Transverse colon (tissue), 4 donors: ENCODE data around the gene DENND1A. TPM values are rescaled to one million over a fixed set of nuclear protein-coding genes. Genes with fewer than 3 reads are reported as not detected.

Experiments used
- DNase-seq: peaks from one replicate; pipeline ENCODE4 v3.0.0-alpha.2; 2019
- H3K27ac ChIP-seq, 4 donors: fragments of 200-600 bp; sonication (generic); 2 replicates each; pipeline ENCODE4 v1.5.1; 2016 to 2018; ENCODE audit warnings: inconsistent platforms in 4 of 4
- H3K27me3 ChIP-seq: fragments of 200-600 bp; sonication (generic); 2 replicates; pipeline ENCODE4 v1.5.1; 2017; ENCODE audit warnings: inconsistent platforms
- H3K36me3 ChIP-seq, 4 donors: fragments of 200-600 bp; sonication (generic); 2 replicates each; pipeline ENCODE4 v1.5.1; 2017 to 2019; ENCODE audit warnings: inconsistent platforms in 4 of 4
- H3K4me1 ChIP-seq, 4 donors: fragments of 200-600 bp; sonication (generic); 2 replicates each; pipeline ENCODE4 v1.5.1; 2017 to 2020; ENCODE audit warnings: inconsistent platforms in 4 of 4
- H3K4me3 ChIP-seq, 4 donors: fragments of 200-600 bp; sonication (generic); 1 replicate in 1 of 4; 2 replicates in 3 of 4; pipeline versions ENCODE4 v1.5.1 to v1.6.1; 2017 to 2019; ENCODE audit warnings: inconsistent platforms in 4 of 4
- H3K9me3 ChIP-seq, 2 donors: fragments of 200-600 bp; sonication (generic); 2 replicates each; pipeline ENCODE4 v1.5.1; 2017 to 2019; ENCODE audit warnings: inconsistent platforms in 2 of 2
- EP300 ChIP-seq: sonication (generic); formaldehyde crosslinking; IDR thresholded peaks from one replicate; pipeline ENCODE4 v1.6.1; 2017; ENCODE audit warnings: antibody characterized with exemption, low read depth
- POLR2A ChIP-seq: fragments of 450-650 bp; IDR thresholded peaks from one replicate; pipeline ENCODE4 v1.6.1; 2016; ENCODE audit warnings: antibody characterized with exemption, mild to moderate bottlenecking, moderate library complexity
- POLR2AphosphoS5 ChIP-seq, 3 donors: sonication (generic); formaldehyde crosslinking; IDR thresholded peaks; one replicate each; pipeline ENCODE4 v1.6.1; 2016; ENCODE audit warnings: antibody characterized with exemption in 3 of 3
- WGBS, 2 donors: methylation state at CpG; one replicate each; pipeline ENCODE4 v1.1.5; 2018; ENCODE audit warnings: low coverage in 1 of 2; 5-methylcytosine and 5-hydroxymethylcytosine counted together
- in situ Hi-C, 4 donors: fragments of 200-750 bp; cut with MboI; loops; one replicate each; pipeline versions ENCODE4 v1.15.0 to v1.15.1; 2017; ENCODE audit warnings: low sequenced_read_pairs in 3 of 4, low pct_ligation_motif_present in 1 of 4, low pct_unique_long_range_greater_than_20kb in 1 of 4
- intact Hi-C: fragments of 100-400 bp; cut with DNase I; formaldehyde crosslinking; loops from one replicate; pipeline ENCODE4 v1.15.1; 2023; ENCODE audit warnings: low total_unique reads
- total RNA-seq, 4 donors: library from RNA; depleted of rRNA; stranded (reverse); fragments of >200 nt; gene quantifications; one replicate each; pipeline ENCODE4 v1.1.0, GENCODE V29; 2016
- TF ChIP-seq, protein P1 (sequence below), 5 experiments: fragments of 200-600 bp in 3 of 5; fragments of 450-650 bp in 2 of 5; sonication (generic) in 3 of 5; IDR thresholded peaks; 1 replicate in 2 of 5; 2 replicates in 3 of 5; pipeline ENCODE4 v1.5.1; 2016 to 2017; ENCODE audit warnings: antibody characterized with exemption in 5 of 5, inconsistent platforms in 3 of 5, mild to moderate bottlenecking in 2 of 5, moderate library complexity in 1 of 5

DENND1A gene
- total RNA-seq, 4 donors from 2014 or later = 12.5 to 78.6 (median 40.0) TPM

- in situ Hi-C loops (no loop called here), intact Hi-C loops (no loop called here)
- WGBS, 2 donors = 91 to 100% methylated on average over 1 of the region's 1 CpG
- no peak for DNase-seq
- TF ChIP-seq EP300 (no peak), POLR2A (no peak), POLR2AphosphoS5 (IDR thresholded peaks at IDR 0.05) (no peak)
- TF ChIP-seq, protein P1, sequence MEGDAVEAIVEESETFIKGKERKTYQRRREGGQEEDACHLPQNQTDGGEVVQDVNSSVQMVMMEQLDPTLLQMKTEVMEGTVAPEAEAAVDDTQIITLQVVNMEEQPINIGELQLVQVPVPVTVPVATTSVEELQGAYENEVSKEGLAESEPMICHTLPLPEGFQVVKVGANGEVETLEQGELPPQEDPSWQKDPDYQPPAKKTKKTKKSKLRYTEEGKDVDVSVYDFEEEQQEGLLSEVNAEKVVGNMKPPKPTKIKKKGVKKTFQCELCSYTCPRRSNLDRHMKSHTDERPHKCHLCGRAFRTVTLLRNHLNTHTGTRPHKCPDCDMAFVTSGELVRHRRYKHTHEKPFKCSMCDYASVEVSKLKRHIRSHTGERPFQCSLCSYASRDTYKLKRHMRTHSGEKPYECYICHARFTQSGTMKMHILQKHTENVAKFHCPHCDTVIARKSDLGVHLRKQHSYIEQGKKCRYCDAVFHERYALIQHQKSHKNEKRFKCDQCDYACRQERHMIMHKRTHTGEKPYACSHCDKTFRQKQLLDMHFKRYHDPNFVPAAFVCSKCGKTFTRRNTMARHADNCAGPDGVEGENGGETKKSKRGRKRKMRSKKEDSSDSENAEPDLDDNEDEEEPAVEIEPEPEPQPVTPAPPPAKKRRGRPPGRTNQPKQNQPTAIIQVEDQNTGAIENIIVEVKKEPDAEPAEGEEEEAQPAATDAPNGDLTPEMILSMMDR (IDR thresholded peaks at IDR 0.05) = no peak
- Histone ChIP-seq H3K4me1 (peaks cover 0 to 16% (median 3%) of the 10 kb centered on the region in 4 donors), H3K4me3 (no peak overlapping the region), H3K27ac (no peak overlapping the region), H3K36me3 (no peaks in the 10 kb centered on the region), H3K9me3 (no peaks in the 10 kb centered on the region), H3K27me3 (no peaks in the 10 kb centered on the region)
Observed at GRCh38 chr9:123656565-123656964, 273.4 kb downstream of the DENND1A start.

- in situ Hi-C loops = no loop called here
- WGBS, 2 donors = 94 to 97% methylated on average over 6 to 9 of the region's 9 CpGs
Observed at GRCh38 chr9:123655681-123656423, 274.1 kb downstream of the DENND1A start.

GRCh38 chr9:123654994-123655637, 274.8 kb downstream of the DENND1A start:
- Histone ChIP-seq H3K4me1 (peaks cover 0 to 17% (median 3%) of the 10 kb centered on the region in 4 donors), H3K27ac (no peak overlapping the region), H3K27me3 (no peaks in the 10 kb centered on the region), H3K36me3 (no peaks in the 10 kb centered on the region), H3K4me3 (no peak overlapping the region), H3K9me3 (no peaks in the 10 kb centered on the region)
- no peak for DNase-seq
- no peak for TF ChIP-seq EP300
- no peak for TF ChIP-seq POLR2AphosphoS5 (IDR thresholded peaks at IDR 0.05)
- TF ChIP-seq POLR2A = no peak
- TF ChIP-seq, protein P1 (IDR thresholded peaks at IDR 0.05) = no peak
- 91 to 98% methylated on average over 5 to 12 of the region's 12 CpGs for WGBS, 2 donors
- intact Hi-C loops = no loop called here
- in situ Hi-C loops = no loop called here

More at GRCh38 chr9:123655681-123656423, 274.1 kb downstream of the DENND1A start:
- peaks cover 0 to 17% (median 3%) of the 10 kb centered on the region in 4 donors for H3K4me1 ChIP-seq
- intact Hi-C loops = no loop called here
- no peak for TF ChIP-seq POLR2AphosphoS5 (IDR thresholded peaks at IDR 0.05)
- TF ChIP-seq EP300 = no peak
- no peak for TF ChIP-seq POLR2A
- TF ChIP-seq, protein P1 (IDR thresholded peaks at IDR 0.05) = no peak
- no peaks in the 10 kb centered on the region for H3K36me3 ChIP-seq
- H3K4me3 ChIP-seq = no peak overlapping the region
- H3K27me3 ChIP-seq = no peaks in the 10 kb centered on the region
- H3K27ac ChIP-seq = no peak overlapping the region
- no peak for DNase-seq
- no peaks in the 10 kb centered on the region for H3K9me3 ChIP-seq

DNA sequence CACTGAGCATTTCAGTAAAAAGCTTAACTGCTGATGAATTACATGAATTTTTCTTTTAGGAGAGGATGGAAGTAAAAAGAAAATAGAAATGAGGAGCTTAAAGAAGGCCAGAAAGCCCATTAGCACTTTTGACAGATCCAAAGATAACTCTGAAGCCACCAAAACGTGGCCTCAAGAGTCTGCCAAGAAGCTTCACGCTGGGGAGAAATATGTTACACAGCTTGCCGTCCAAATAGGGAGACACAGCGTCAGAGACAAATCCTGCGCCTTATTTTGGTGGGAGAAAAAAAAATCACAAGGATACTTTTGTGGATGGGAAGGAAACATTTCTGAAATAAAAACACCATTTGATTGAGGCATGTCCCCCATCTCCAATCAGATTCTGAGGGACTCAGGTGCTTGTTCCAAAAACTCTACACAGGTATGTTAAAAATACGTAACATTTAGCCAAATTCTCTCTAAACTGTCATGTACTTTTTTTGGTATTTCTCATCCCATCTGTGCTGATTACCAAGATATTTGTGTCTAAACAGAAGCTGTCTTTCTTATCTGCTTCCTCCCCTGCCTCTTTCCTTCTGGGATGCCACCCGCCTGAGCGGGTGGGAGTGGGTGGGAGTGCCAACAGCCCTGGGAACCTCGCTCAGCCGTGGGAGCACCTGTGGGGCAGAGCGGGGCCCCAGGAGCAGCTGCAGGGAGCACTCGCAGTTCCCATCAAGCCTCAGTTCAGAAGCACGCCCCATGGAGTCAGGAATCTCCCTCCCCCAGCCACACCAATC, 275.5 kb downstream of the DENND1A start:
- no peak for TF ChIP-seq EP300
- TF ChIP-seq POLR2A = no peak
- no peak for TF ChIP-seq POLR2AphosphoS5 (IDR thresholded peaks at IDR 0.05)
- TF ChIP-seq, protein P1 (IDR thresholded peaks at IDR 0.05) = no peak
- Histone ChIP-seq H3K36me3 (no peaks in the 10 kb centered on the region), H3K4me1 (peaks cover 0 to 17% (median 3%) of the 10 kb centered on the region in 4 donors), H3K27me3 (no peaks in the 10 kb centered on the region), H3K9me3 (no peaks in the 10 kb centered on the region), H3K4me3 (no peak overlapping the region), H3K27ac (no peak overlapping the region)
- no peak for DNase-seq
- intact Hi-C loops (no loop called here), in situ Hi-C loops (no loop called here)
- 86 to 94% methylated on average over 6 to 13 of the region's 13 CpGs for WGBS, 2 donors
